Osteoblast (primary cell): ENCODE data around the gene CCDC178. TPM values are rescaled to one million over a fixed set of nuclear protein-coding genes. Genes with fewer than 3 reads are reported as not detected.

Experiments used
- DNase-seq: peaks from one replicate; pipeline ENCODE4 v3.0.0; 2011; ENCODE audit warnings: low spot score, mixed read lengths; ENCODE audit not compliant: insufficient read length; ENCODE audit errors: missing footprints
- H2AFZ ChIP-seq: 2 replicates; pipeline ENCODE4 v1.6.0; 2011; ENCODE audit warnings: mild to moderate bottlenecking, low read length
- H3K27ac ChIP-seq: 2 replicates; pipeline ENCODE4 v1.5.1; 2011; ENCODE audit warnings: mild to moderate bottlenecking, low read depth, low read length, moderate library complexity
- H3K27me3 ChIP-seq: 2 replicates; pipeline ENCODE4 v1.6.0; 2012; ENCODE audit warnings: mild to moderate bottlenecking, control low read depth, inconsistent platforms, low read length, moderate library complexity; ENCODE audit not compliant: insufficient read depth
- H3K36me3 ChIP-seq: 2 replicates; pipeline ENCODE4 v1.5.1; 2011; ENCODE audit warnings: mild to moderate bottlenecking, low read length, control low read depth, moderate library complexity; ENCODE audit not compliant: insufficient read depth
- H3K4me1 ChIP-seq: 2 replicates; pipeline ENCODE4 v1.5.1; 2011; ENCODE audit warnings: mild to moderate bottlenecking, low read length, control low read depth, moderate library complexity; ENCODE audit not compliant: insufficient read depth
- H3K4me2 ChIP-seq: 2 replicates; pipeline ENCODE4 v1.6.0; 2011; ENCODE audit warnings: mild to moderate bottlenecking, low read length; ENCODE audit not compliant: insufficient read depth
- H3K4me3 ChIP-seq: fragments of 200-600 bp; sonication (generic); 3 replicates; pipeline ENCODE4 v1.5.1; 2012; ENCODE audit warnings: mild to moderate bottlenecking, low read length, inconsistent platforms; ENCODE audit not compliant: insufficient read depth
- H3K79me2 ChIP-seq: 2 replicates; pipeline ENCODE4 v1.6.0; 2012; ENCODE audit warnings: mild to moderate bottlenecking, low read length, control low read depth, inconsistent platforms; ENCODE audit not compliant: insufficient read depth
- H3K9me3 ChIP-seq: 2 replicates; pipeline ENCODE4 v1.5.1; 2011; ENCODE audit warnings: low read depth, low read length, control low read depth
- H4K20me1 ChIP-seq: 2 replicates; pipeline ENCODE4 v1.6.0; 2012; ENCODE audit warnings: mild to moderate bottlenecking, low read length, control low read depth; ENCODE audit not compliant: insufficient read depth
- CTCF ChIP-seq: IDR thresholded peaks from 2 replicates; pipeline ENCODE4 v1.5.1; 2011; ENCODE audit warnings: mild to moderate bottlenecking, low read depth, low read length, moderate library complexity; ENCODE audit errors: extremely low read depth
- total RNA-seq: library from RNA; depleted of rRNA; stranded (reverse); fragments of >200 nt; gene quantifications from 2 replicates; pipeline ENCODE4 v1.2.3, GENCODE V29; 2012

The CCDC178 gene
- total RNA-seq, 1 donor, result not detected

GRCh38 chr18:33459612-33460011, 19.1 kb upstream of the CCDC178 start:
- Histone ChIP-seq H3K27me3 (no peaks in the 10 kb centered on the region), H3K79me2 (no peaks in the 10 kb centered on the region), H3K4me3 (no peak overlapping the region), H3K4me2 (no peak overlapping the region), H3K9me3 (no peaks in the 10 kb centered on the region), H3K36me3 (no peaks in the 10 kb centered on the region), H3K27ac (no peak overlapping the region), H2AFZ (no peak overlapping the region), H3K4me1 (no peaks in the 10 kb centered on the region), H4K20me1 (no peaks in the 10 kb centered on the region)
- no peak for TF ChIP-seq CTCF
- DNase-seq, result no peak

GRCh38 chr18:33446604-33447003, 6.1 kb upstream of the CCDC178 start:
- no peaks in the 10 kb centered on the region for H3K36me3 ChIP-seq
- no peak overlapping the region for H3K27ac ChIP-seq
- TF ChIP-seq CTCF, result no peak
- no peaks in the 10 kb centered on the region for H3K27me3 ChIP-seq
- H4K20me1 ChIP-seq, result no peaks in the 10 kb centered on the region
- H3K4me1 ChIP-seq, result no peaks in the 10 kb centered on the region
- H3K4me2 ChIP-seq, result no peak overlapping the region
- no peaks in the 10 kb centered on the region for H3K79me2 ChIP-seq
- no peak overlapping the region for H2AFZ ChIP-seq
- DNase-seq, result no peak
- H3K9me3 ChIP-seq, result no peaks in the 10 kb centered on the region
- no peak overlapping the region for H3K4me3 ChIP-seq

- Histone ChIP-seq H3K79me2 (no peaks in the 10 kb centered on the region), H3K36me3 (no peaks in the 10 kb centered on the region), H3K4me1 (no peaks in the 10 kb centered on the region), H3K4me2 (no peak overlapping the region), H4K20me1 (no peaks in the 10 kb centered on the region), H3K27ac (no peak overlapping the region), H3K9me3 (no peaks in the 10 kb centered on the region), H3K27me3 (peaks cover 6% of the 10 kb centered on the region), H2AFZ (no peak overlapping the region), H3K4me3 (no peak overlapping the region)
- TF ChIP-seq CTCF, result no peak
- DNase-seq, result no peak
These were observed 4.2 kb upstream of the CCDC178 start for GRCh38 chr18:33444709-33445108.

GRCh38 chr18:33432857-33433256, 7.7 kb downstream of the CCDC178 start:
- TF ChIP-seq CTCF, result no peak
- no peak for DNase-seq
- no peak overlapping the region for H3K4me2 ChIP-seq
- H3K27ac ChIP-seq, result no peak overlapping the region
- no peak overlapping the region for H3K4me3 ChIP-seq
- no peaks in the 10 kb centered on the region for H4K20me1 ChIP-seq
- no peaks in the 10 kb centered on the region for H3K27me3 ChIP-seq
- H2AFZ ChIP-seq, result no peak overlapping the region
- H3K4me1 ChIP-seq, result no peaks in the 10 kb centered on the region
- no peaks in the 10 kb centered on the region for H3K79me2 ChIP-seq
- no peaks in the 10 kb centered on the region for H3K36me3 ChIP-seq
- H3K9me3 ChIP-seq, result no peaks in the 10 kb centered on the region
